ENCODE measurements around the gene B3GNT3. TPM values are rescaled to one million over a fixed set of nuclear protein-coding genes. Genes with fewer than 3 reads are reported as not detected.

Gene B3GNT3
- total RNA-seq, 1 experiment from 2014 or later: 22.2 TPM

- H3K9ac ChIP-seq (ENCODE audit: low read length): no peak overlapping the region
- ATAC-seq: no peak
- CTCF ChIA-PET: no interaction called here
- H2AFZ ChIP-seq (ENCODE audit: low read depth, low read length, poor library complexity, severe bottlenecking): no peak overlapping the region
- peaks cover 0 to 5% of the 10 kb centered on the region in 2 experiments; a peak in 2 of 4 replicates for H3K36me3 ChIP-seq (ENCODE audit: control insufficient read depth in 1 of 2, insufficient read depth in 2 of 2, low read length in 2 of 2)
- H3K4me3 ChIP-seq (replicated peaks in 1 of 2; ENCODE audit: low read depth in 1 of 2, low read length in 2 of 2): no peak overlapping the region
- POLR2A ChIA-PET: no interaction called here
- no peak overlapping the region for H3K4me2 ChIP-seq (ENCODE audit: low read length)
- H3K9me2 ChIP-seq (ENCODE audit: insufficient read depth): no peaks in the 10 kb centered on the region
- RAD21 ChIA-PET (ENCODE audit: low non-redundant PET in 1 of 2, low total read pairs in 2 of 2, uncharacterized antibody in 2 of 2, unreplicated experiment in 2 of 2): no interaction called here
- no peaks in the 10 kb centered on the region for H4K20me1 ChIP-seq (ENCODE audit: insufficient read depth)
- BruUV-seq (replicated peaks): no TSS peak
- H3K79me2 ChIP-seq (ENCODE audit: insufficient read depth, low read length): no peaks in the 10 kb centered on the region
- no peak overlapping the region for H3K27ac ChIP-seq (ENCODE audit: low read depth, low read length)
- TF ChIP-seq EZH2phosphoT487 (IDR thresholded peaks at IDR 0.05; ENCODE audit: borderline replicate concordance) (no peak), SP1 (IDR thresholded peaks at IDR 0.05; ENCODE audit: low read depth) (no peak), CBX3 (IDR thresholded peaks at IDR 0.05; ENCODE audit: low read depth) (no peak), ZNF274 (IDR thresholded peaks at IDR 0.05; ENCODE audit: low read depth, low read length) (no peak), SRF (IDR thresholded peaks at IDR 0.05; ENCODE audit: low read depth) (no peak), YY1 (IDR thresholded peaks at IDR 0.05; ENCODE audit: extremely low read depth, insufficient replicate concordance, low read depth, low read length) (no peak), SIN3A (IDR thresholded peaks at IDR 0.05; ENCODE audit: low read depth) (no peak), ZFX (IDR thresholded peaks at IDR 0.05) (no peak), CEBPB (IDR thresholded peaks at IDR 0.05; ENCODE audit: low read depth) (no peak), ELF1 (IDR thresholded peaks at IDR 0.05; ENCODE audit: borderline replicate concordance, low read depth) (no peak), POLR2A (IDR thresholded peaks at IDR 0.05; ENCODE audit: borderline replicate concordance, extremely low read depth, insufficient read depth, insufficient read length) (no peak), POLR2AphosphoS5 (IDR thresholded peaks at IDR 0.05; ENCODE audit: low read depth, low read length) (no peak), MAX (IDR thresholded peaks at IDR 0.05) (no peak), CTCF (IDR thresholded peaks at IDR 0.05 in 2 of 3, conservative IDR thresholded peaks at IDR 0.05 in 1 of 3; ENCODE audit: borderline replicate concordance in 1 of 3, insufficient read depth in 1 of 3, low read depth in 2 of 3, low read length in 2 of 3) (no peak), TCF7L2 (IDR thresholded peaks at IDR 0.05; ENCODE audit: borderline replicate concordance, extremely low read depth, insufficient read depth, insufficient read length) (no peak)
- H3K9me3 ChIP-seq (ENCODE audit: control insufficient read depth in 1 of 2, insufficient read depth in 1 of 2, low read depth in 1 of 2, low read length in 2 of 2): no peaks in the 10 kb centered on the region
- H3K27me3 ChIP-seq (ENCODE audit: insufficient read depth, low read length): no peaks in the 10 kb centered on the region
- no peak for DNase-seq (ENCODE audit: low read depth, low spot score)
- intact Hi-C loops (cut with micrococcal nuclease): no loop called here
- H3K4me1 ChIP-seq (ENCODE audit: control insufficient read depth in 1 of 2, insufficient read depth in 2 of 2, low read length in 2 of 2): peaks cover under 1% of the 10 kb centered on the region in 2 experiments; a peak in 2 of 4 replicates
Measured at GRCh38 chr19:17812099-17812498, 17.2 kb downstream of the B3GNT3 start.

Measured in HCT116 (cell line).